ENCODE results near the gene B3GNT5.

B3GNT5 gene, protein sequence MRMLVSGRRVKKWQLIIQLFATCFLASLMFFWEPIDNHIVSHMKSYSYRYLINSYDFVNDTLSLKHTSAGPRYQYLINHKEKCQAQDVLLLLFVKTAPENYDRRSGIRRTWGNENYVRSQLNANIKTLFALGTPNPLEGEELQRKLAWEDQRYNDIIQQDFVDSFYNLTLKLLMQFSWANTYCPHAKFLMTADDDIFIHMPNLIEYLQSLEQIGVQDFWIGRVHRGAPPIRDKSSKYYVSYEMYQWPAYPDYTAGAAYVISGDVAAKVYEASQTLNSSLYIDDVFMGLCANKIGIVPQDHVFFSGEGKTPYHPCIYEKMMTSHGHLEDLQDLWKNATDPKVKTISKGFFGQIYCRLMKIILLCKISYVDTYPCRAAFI

DNA sequence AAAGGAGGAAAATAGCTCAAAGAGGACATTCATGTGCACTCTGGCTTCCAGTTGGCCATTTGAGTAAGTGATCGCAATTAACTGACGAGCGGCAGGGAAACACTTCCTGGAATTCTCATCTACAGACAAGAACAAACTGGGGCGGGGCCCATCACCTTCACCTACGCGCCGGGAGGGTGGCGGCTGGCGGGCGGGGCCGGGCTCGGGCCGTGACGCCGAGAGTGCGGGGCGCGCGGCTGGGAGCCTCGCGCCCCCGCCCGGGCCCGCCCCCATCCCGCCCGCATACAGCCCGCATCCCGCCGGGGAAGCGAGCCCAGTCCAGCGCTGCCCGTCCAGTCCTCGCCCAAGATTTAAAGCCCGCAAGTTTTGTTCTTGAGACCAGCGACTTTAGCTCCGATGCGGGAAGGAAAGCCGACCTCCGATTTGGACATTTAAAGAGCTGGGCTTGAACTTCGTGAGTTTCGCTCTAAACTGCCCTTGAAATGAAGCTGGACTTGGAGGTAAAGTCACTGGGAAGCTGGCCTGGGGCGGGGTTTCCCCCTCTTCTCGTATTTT lies at the start of gene B3GNT5:
Gene B3GNT5 (plus strand): TSS at position 281 of the 555 bp plus-strand sequence. CDS start 16,546 bp downstream, outside the sequence.
- peak within 1 kb of the TSS; percentile 90 to 99 (median 94) for H3K4me2 ChIP-seq
- peak within 1 kb of the TSS; percentile 76 to 94 (median 90) for H3K27ac ChIP-seq
- peaks cover 0 to 15% (median 11%) of the 10 kb centered on the region in 11 experiments; a peak in 16 of 22 replicates for H3K9me3 ChIP-seq (replicated peaks in 1 of 11)
- TF ChIP-seq Cebpa-rat (IDR thresholded peaks at IDR 0.05) = no peak
- peaks cover 0 to 13% (median 0%) of the 10 kb centered on the region in 11 experiments; a peak in 3 of 22 replicates for H4K20me1 ChIP-seq
- peaks cover 0 to 7% (median 0%) of the 10 kb centered on the region in 11 experiments; a peak in 4 of 22 replicates for H3K36me3 ChIP-seq
- H3K27me3 ChIP-seq = peaks cover 29 to 79% (median 74%) of the 10 kb centered on the region in 11 experiments
- peaks cover 30 to 72% (median 38%) of the 10 kb centered on the region in 10 experiments for H3K4me1 ChIP-seq
- H3K9ac ChIP-seq = peak within 1 kb of the TSS; percentile 80 to 98 (median 88)
- H3K4me3 ChIP-seq = peak within 1 kb of the TSS; percentile 59 to 83 (median 72)

DNA sequence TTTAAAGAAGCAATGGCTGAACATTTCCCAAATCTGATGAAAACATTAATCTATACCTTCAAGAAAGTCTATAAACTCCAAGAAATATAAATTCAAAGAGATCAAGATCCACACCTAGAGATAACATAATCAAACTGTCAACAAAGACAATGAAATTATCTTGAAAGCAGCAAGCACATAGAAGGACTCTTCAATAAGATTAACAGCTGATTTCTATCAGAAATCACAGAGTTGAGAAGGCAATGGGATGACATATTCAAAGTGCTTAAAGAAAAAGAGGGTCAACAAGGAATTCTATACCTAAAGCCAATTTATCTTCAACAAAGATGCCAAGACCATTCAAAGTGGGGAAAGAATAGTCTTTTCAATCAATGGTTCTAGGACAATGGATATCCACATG lies 49.4 kb upstream of the B3GNT5 start:
- no peaks in the 10 kb centered on the region for H4K20me1 ChIP-seq
- H3K27ac ChIP-seq = no peak overlapping the region
- H3K27me3 ChIP-seq = no peaks in the 10 kb centered on the region
- peaks cover 0 to 12% (median 7%) of the 10 kb centered on the region in 10 experiments; a peak in 6 of 20 replicates for H3K4me1 ChIP-seq
- H3K36me3 ChIP-seq = no peaks in the 10 kb centered on the region
- H3K4me3 ChIP-seq = no peak overlapping the region
- H3K4me2 ChIP-seq = no peak overlapping the region
- H3K9me3 ChIP-seq (replicated peaks in 1 of 11) = peaks cover 12 to 35% (median 23%) of the 10 kb centered on the region in 11 experiments; a peak in 19 of 22 replicates
- no peak for TF ChIP-seq Cebpa-rat (IDR thresholded peaks at IDR 0.05)
- H3K9ac ChIP-seq = no peak overlapping the region

DNA sequence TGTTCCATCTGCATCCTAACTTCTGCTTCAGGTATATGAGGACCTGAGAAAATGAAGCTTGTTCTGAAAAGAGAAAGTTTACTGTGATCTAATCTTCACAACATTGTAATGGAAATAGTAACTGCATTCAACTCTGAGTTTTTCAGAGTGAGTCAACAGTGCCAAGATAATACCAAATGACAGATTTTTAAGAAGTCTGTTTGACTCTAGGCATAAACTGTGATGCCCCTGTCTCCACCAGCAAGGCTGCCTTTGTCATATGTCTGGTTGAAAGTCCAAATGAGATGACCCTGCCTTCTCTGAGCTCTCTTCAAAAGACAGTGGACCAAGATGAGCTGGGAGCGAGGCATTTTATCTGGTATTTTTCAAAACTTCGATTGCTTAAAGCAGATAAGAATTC lies 44.8 kb upstream of the B3GNT5 start:
- TF ChIP-seq Cebpa-rat (IDR thresholded peaks at IDR 0.05) = no peak
- H3K4me2 ChIP-seq = no peak overlapping the region
- H4K20me1 ChIP-seq = no peaks in the 10 kb centered on the region
- peaks cover 18 to 55% (median 41%) of the 10 kb centered on the region in 10 experiments for H3K4me1 ChIP-seq
- H3K9me3 ChIP-seq (replicated peaks in 1 of 11) = peaks cover 6 to 16% (median 9%) of the 10 kb centered on the region in 11 experiments; a peak in 19 of 22 replicates
- no peak overlapping the region for H3K4me3 ChIP-seq
- no peak overlapping the region for H3K27ac ChIP-seq
- H3K9ac ChIP-seq = no peak overlapping the region
- no peaks in the 10 kb centered on the region for H3K27me3 ChIP-seq
- no peaks in the 10 kb centered on the region for H3K36me3 ChIP-seq

DNA sequence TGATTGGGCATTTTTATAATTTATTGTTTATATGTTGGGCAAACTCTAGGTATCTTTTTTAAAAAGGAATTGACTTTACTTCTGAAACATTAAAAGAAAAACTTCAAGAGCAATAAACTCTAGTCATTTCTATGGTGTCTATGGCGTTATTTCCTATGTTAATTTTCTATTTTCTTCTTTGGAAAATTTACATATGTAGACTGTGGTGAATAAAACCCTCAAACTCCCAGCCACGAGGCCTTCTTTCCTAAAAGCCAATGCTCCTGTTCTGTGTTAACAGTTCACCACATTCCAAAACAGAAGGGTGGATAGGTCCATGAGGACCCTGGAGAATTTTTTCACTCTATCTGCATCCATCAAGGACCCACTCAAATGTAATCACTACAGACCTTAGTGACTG lies 44.3 kb upstream of the B3GNT5 start:
- H3K9ac ChIP-seq = no peak overlapping the region
- no peak overlapping the region for H3K4me2 ChIP-seq
- no peaks in the 10 kb centered on the region for H4K20me1 ChIP-seq
- peaks cover 23 to 61% (median 46%) of the 10 kb centered on the region in 10 experiments for H3K4me1 ChIP-seq
- H3K27me3 ChIP-seq = no peaks in the 10 kb centered on the region
- no peaks in the 10 kb centered on the region for H3K36me3 ChIP-seq
- H3K27ac ChIP-seq = no peak overlapping the region
- H3K9me3 ChIP-seq (replicated peaks in 1 of 11) = peaks cover under 1 to 10% (median 4%) of the 10 kb centered on the region in 11 experiments; a peak in 19 of 22 replicates
- no peak overlapping the region for H3K4me3 ChIP-seq
- no peak for TF ChIP-seq Cebpa-rat (IDR thresholded peaks at IDR 0.05)

DNA sequence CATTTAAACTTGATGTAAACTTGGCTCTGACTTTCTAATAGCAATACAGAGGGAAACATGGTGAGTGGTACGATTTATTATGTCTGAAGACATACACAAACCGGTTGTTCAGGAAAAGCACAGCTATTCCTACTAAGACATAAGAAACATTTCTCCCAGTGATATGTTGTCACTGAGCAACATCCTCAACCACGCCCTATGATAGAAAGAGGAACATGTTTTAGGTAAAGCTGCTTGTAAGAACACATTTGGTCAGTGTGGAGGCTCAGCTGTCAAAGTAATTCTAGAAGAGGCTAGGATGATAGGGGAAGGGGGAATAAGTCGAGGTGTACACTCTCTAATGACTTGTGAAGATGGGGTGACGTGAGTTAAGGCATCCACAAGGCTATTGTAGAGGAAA lies 42.7 kb upstream of the B3GNT5 start:
- Histone ChIP-seq H3K4me1 (peaks cover 38 to 74% (median 61%) of the 10 kb centered on the region in 10 experiments), H3K4me3 (peak overlapping the region in 2 of 10 experiments; percentile 16 to 25; a peak in 2 of 20 replicates), H3K9ac (peak overlapping the region in 8 of 11 experiments; percentile 52 to 81 (median 70); a peak in 14 of 22 replicates), H3K27me3 (no peaks in the 10 kb centered on the region), H3K4me2 (peak overlapping the region in 9 of 11 experiments; percentile 18 to 91 (median 81); a peak in 17 of 22 replicates), H3K36me3 (no peaks in the 10 kb centered on the region), H3K9me3 (replicated peaks in 1 of 11) (no peaks in the 10 kb centered on the region), H4K20me1 (no peaks in the 10 kb centered on the region), H3K27ac (peak overlapping the region in 9 of 11 experiments; percentile 52 to 94 (median 84); a peak in 17 of 22 replicates)
- TF ChIP-seq Cebpa-rat (IDR thresholded peaks at IDR 0.05) = no peak

DNA sequence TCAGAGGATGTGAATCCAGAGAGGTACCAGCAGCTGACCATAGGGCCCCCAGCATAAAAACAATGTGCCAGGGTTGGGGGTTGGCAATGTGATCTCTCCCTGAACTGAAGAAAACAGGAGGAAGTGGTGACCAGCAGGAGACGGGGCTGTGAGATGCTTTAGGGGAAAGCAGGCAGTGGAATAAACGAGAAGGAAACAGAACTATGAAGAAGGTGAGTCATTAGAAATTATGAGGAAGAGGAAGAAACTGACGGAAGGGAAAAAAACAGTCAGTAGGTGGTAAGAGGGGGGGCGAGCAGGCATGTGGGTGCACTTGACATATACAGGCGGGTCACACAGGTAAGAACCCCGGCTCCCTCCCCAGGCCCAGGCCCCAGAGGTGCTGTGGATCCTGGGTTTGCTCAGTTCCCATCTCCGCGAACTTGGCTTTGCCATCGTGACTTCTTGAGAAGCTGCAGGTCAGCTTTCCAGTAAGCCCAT lies 42.2 kb upstream of the B3GNT5 start:
- Histone ChIP-seq H3K4me2 (peak overlapping the region in 9 of 11 experiments; percentile 18 to 91 (median 81); a peak in 18 of 22 replicates), H4K20me1 (no peaks in the 10 kb centered on the region), H3K4me3 (peak overlapping the region in 2 of 10 experiments; percentile 16 to 21; a peak in 2 of 20 replicates), H3K27ac (peak overlapping the region in 9 of 11 experiments; percentile 52 to 94 (median 84); a peak in 18 of 22 replicates), H3K27me3 (no peaks in the 10 kb centered on the region), H3K4me1 (peaks cover 38 to 74% (median 61%) of the 10 kb centered on the region in 10 experiments), H3K36me3 (no peaks in the 10 kb centered on the region), H3K9me3 (replicated peaks in 1 of 11) (no peaks in the 10 kb centered on the region), H3K9ac (peak overlapping the region in 8 of 11 experiments; percentile 52 to 81 (median 70); a peak in 13 of 22 replicates)
- no peak for TF ChIP-seq Cebpa-rat (IDR thresholded peaks at IDR 0.05)

DNA sequence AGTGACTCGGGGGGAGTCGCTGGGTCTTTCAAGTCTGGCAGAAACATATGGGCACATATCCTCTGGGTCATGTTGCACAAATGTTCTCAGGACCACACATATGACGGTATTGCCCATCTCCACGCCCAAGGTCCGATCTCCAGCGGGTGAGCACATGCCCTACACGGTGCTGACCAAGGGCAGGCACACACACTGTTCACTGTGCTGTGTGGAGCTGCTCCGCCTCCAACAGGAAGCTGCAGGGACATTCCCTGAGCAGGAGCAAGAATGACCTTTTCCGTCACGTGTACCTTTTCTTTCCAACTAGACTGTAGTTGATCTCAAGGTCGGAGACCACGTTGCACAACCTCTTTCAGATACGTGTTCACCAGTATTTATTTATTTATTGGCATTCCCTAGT lies 41.7 kb upstream of the B3GNT5 start:
- peak overlapping the region in 9 of 11 experiments; percentile 18 to 91 (median 81); a peak in 17 of 22 replicates for H3K4me2 ChIP-seq
- peak overlapping the region in 9 of 11 experiments; percentile 52 to 94 (median 84); a peak in 17 of 22 replicates for H3K27ac ChIP-seq
- no peaks in the 10 kb centered on the region for H3K36me3 ChIP-seq
- H3K4me3 ChIP-seq = no peak overlapping the region
- no peak for TF ChIP-seq Cebpa-rat (IDR thresholded peaks at IDR 0.05)
- no peaks in the 10 kb centered on the region for H3K9me3 ChIP-seq (replicated peaks in 1 of 11)
- H4K20me1 ChIP-seq = no peaks in the 10 kb centered on the region
- peaks cover 38 to 74% (median 61%) of the 10 kb centered on the region in 10 experiments for H3K4me1 ChIP-seq
- H3K9ac ChIP-seq = peak overlapping the region in 6 of 11 experiments; percentile 22 to 81 (median 76); a peak in 12 of 22 replicates
- no peaks in the 10 kb centered on the region for H3K27me3 ChIP-seq

DNA sequence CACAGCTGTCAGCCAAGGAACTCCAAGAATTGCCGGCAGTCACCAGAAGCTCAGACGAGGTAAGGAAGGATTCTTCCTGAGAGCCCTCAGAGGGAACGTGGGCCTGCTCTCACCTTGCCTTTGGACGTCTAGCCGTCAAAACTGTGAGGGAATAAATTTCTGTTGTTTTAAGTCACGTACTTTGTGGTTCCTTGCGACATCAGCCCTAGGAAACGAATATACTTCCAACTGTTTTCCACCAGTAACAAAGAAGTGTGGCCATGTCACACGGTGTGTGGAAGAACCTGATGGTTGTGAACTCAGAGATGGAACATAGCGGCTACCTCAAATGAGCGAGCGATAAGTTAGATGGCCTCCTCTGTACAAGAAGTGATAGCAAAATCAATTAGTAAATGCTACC lies 41.0 kb upstream of the B3GNT5 start:
- no peaks in the 10 kb centered on the region for H3K36me3 ChIP-seq
- H3K27me3 ChIP-seq = no peaks in the 10 kb centered on the region
- TF ChIP-seq Cebpa-rat (IDR thresholded peaks at IDR 0.05) = no peak
- H3K4me2 ChIP-seq = peak overlapping the region; percentile 41 to 91 (median 68); a peak in 21 of 22 replicates
- no peaks in the 10 kb centered on the region for H3K9me3 ChIP-seq (replicated peaks in 1 of 11)
- peak overlapping the region in 8 of 11 experiments; percentile 49 to 81 (median 62); a peak in 14 of 22 replicates for H3K9ac ChIP-seq
- peaks cover 35 to 67% (median 55%) of the 10 kb centered on the region in 10 experiments for H3K4me1 ChIP-seq
- H3K27ac ChIP-seq = peak overlapping the region; percentile 5 to 94 (median 80); a peak in 19 of 22 replicates
- no peaks in the 10 kb centered on the region for H4K20me1 ChIP-seq
- H3K4me3 ChIP-seq = 0 out of 20 replicates have a peak overlapping the region, but pooled peaks of 1 of the 10 experiments have one; percentile 2

All from BLaER1 treated with 17β-estradiol and CSF1 and Interleukin-3, amounts not matched to agents 10 nM and 100 nM (cell line).